Epithelial cell of proximal tubule (primary cell): ENCODE data around the gene BRF1. TPM values are rescaled to one million over a fixed set of nuclear protein-coding genes. Genes with fewer than 3 reads are reported as not detected.

Source experiments
- DNase-seq: peaks from one replicate; pipeline ENCODE4 v3.0.0-alpha.2; 2011; ENCODE audit warnings: low read depth
- H3K4me3 ChIP-seq: 2 replicates; pipeline ENCODE4 v1.5.1; 2011; ENCODE audit warnings: low read depth, mild to moderate bottlenecking, low read length
- total RNA-seq: library from RNA; depleted of rRNA; stranded (reverse); fragments of >200 nt; gene quantifications from 2 replicates; pipeline ENCODE4 v1.2.3, GENCODE V29; 2015
- TF ChIP-seq, protein P1 (sequence below): conservative IDR thresholded peaks from 2 replicates; pipeline ENCODE4 v1.5.1; 2012; ENCODE audit warnings: low read depth, mild to moderate bottlenecking, low read length

The BRF1 gene
- total RNA-seq, 1 donor from 2014 or later, result 23.8 TPM

DNA sequence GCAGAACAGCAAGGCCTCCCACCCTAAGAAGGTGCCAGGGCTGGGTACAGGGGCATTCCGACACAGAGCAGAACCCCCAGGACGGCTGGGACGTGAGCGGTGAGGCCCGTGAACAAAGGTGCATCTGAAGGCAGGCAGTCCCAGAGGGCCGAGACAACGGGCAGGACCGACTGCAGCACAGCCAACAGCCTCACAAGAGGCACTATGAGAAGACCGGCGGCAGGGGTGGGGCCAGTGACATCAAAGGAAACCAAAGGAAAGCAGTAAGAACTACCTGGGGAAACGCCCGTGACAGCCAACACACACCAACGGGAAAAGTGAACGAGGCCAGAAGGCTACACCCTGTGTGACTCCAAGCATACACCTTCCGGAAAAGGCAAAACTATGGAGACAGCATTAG, 43.3 kb downstream of the BRF1 start:
- DNase-seq, result no peak
- TF ChIP-seq, protein P1, sequence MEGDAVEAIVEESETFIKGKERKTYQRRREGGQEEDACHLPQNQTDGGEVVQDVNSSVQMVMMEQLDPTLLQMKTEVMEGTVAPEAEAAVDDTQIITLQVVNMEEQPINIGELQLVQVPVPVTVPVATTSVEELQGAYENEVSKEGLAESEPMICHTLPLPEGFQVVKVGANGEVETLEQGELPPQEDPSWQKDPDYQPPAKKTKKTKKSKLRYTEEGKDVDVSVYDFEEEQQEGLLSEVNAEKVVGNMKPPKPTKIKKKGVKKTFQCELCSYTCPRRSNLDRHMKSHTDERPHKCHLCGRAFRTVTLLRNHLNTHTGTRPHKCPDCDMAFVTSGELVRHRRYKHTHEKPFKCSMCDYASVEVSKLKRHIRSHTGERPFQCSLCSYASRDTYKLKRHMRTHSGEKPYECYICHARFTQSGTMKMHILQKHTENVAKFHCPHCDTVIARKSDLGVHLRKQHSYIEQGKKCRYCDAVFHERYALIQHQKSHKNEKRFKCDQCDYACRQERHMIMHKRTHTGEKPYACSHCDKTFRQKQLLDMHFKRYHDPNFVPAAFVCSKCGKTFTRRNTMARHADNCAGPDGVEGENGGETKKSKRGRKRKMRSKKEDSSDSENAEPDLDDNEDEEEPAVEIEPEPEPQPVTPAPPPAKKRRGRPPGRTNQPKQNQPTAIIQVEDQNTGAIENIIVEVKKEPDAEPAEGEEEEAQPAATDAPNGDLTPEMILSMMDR, result no peak
- no peak overlapping the region for H3K4me3 ChIP-seq

DNA sequence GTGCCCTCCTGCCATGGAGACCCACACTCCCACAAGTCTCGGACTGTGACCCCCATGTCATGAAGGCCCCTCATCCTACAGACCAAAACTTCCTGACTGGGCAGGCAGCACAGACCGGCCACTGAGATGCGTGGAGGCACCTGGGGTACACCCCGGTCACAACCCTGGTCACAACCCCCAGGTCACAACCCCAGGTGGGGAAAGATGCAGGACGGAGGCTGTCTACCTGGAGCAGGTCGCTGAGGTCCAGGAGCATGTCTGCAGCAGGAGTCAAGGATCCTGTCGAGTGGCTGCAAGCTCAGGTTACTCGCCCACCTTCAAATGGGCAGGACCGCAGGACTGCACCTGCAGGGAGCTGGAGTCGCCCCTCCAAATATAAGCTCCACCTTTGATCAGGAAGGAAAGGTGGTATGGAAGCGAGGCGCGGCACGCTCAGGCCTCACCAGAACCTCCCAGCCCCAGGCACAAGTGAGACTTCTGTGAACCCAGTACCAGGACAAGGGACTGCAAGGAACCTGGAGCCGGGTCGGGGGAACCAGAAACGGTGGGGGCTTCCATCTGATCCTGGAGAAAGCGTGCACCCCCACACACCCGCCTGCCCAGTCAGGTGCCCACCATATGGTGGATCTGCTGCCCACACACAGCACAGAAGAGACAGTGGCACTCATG, 44.4 kb downstream of the BRF1 start:
- TF ChIP-seq, protein P1, result no peak
- H3K4me3 ChIP-seq, result no peak overlapping the region

GRCh38 chr14:105255021-105255507, 45.7 kb downstream of the BRF1 start:
- TF ChIP-seq, protein P1, result no peak

More for the DNA sequence above, 44.4 kb downstream of the BRF1 start:
- DNase-seq, result no peak

DNA sequence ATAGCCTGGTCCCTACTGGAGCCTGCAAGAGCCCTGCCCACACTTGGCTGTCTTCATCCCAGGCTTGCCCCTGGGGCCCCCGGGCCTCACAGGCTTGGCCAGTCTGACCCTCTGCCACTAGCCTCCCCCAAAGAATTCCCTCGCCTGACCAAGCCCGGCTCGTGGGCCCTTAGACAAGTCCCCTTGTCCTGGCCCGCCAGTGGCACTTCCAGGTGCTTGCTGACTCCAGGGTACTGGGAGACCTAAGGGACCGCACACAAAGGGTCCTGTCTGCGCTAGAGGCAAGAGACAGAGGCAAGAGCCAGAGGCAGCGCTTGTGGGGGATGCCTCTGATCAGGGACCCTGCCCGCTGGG, 47.5 kb downstream of the BRF1 start:
- TF ChIP-seq, protein P1, result no peak
- no peak overlapping the region for H3K4me3 ChIP-seq
- no peak for DNase-seq

More at GRCh38 chr14:105255021-105255507, 45.7 kb downstream of the BRF1 start:
- DNase-seq, result no peak
- H3K4me3 ChIP-seq, result no peak overlapping the region

- no peak overlapping the region for H3K4me3 ChIP-seq
- no peak for DNase-seq
- TF ChIP-seq, protein P1, result no peak
These were observed 48.1 kb downstream of the BRF1 start for GRCh38 chr14:105252552-105253328.

- DNase-seq, result no peak
- H3K4me3 ChIP-seq, result no peak overlapping the region
- TF ChIP-seq, protein P1, result no peak
These were observed 48.9 kb downstream of the BRF1 start for GRCh38 chr14:105251920-105252319.
